Heart left ventricle (tissue), 16 donors: Measurements from ENCODE around the gene ALG9. TPM values are rescaled to one million over a fixed set of nuclear protein-coding genes. Genes with fewer than 3 reads are reported as not detected.

Experiments used
- ATAC-seq, 4 donors: fragments of 200-7000 bp; cut with Tn5 transposase; one replicate each; pipeline ENCODE4 v1.9.1; 2020 to 2022; ENCODE audit warnings: moderate library complexity in 4 of 4, mild to moderate bottlenecking in 3 of 4, moderate number of reproducible peaks in 1 of 4
- DNase-seq, 5 donors: peaks; one replicate each; pipeline ENCODE4 v3.0.0-alpha.2; 2020
- H3K27ac ChIP-seq, 12 donors: fragments of 200-600 bp; sonication (generic) in 4 of 12; one replicate each; pipeline versions ENCODE4 v1.5.0 to v1.8.0; 2016 to 2022; ENCODE audit warnings: mild to moderate bottlenecking in 2 of 12
- H3K27me3 ChIP-seq, 9 donors: fragments of 200-600 bp; sonication (generic) in 2 of 9; one replicate each; pipeline versions ENCODE4 v1.5.1 to v1.8.0; 2016 to 2022; ENCODE audit warnings: mild to moderate bottlenecking in 3 of 9
- H3K36me3 ChIP-seq, 9 donors: fragments of 200-600 bp; sonication (generic) in 2 of 9; one replicate each; pipeline versions ENCODE4 v1.5.0 to v1.8.0; 2018 to 2022; ENCODE audit warnings: mild to moderate bottlenecking in 2 of 9
- H3K4me1 ChIP-seq, 12 donors: fragments of 200-600 bp; sonication (generic) in 4 of 12; one replicate each; pipeline versions ENCODE4 v1.5.0 to v1.8.0; 2016 to 2022; ENCODE audit warnings: mild to moderate bottlenecking in 3 of 12
- H3K4me3 ChIP-seq, 12 donors: fragments of 200-600 bp; sonication (generic) in 4 of 12; one replicate each; pipeline versions ENCODE4 v1.5.0 to v1.8.0; 2017 to 2022; ENCODE audit warnings: mild to moderate bottlenecking in 9 of 12, moderate library complexity in 4 of 12
- H3K9me3 ChIP-seq, 12 donors: fragments of 200-600 bp; sonication (generic) in 4 of 12; one replicate each; pipeline versions ENCODE4 v1.5.0 to v1.8.0; 2016 to 2022; ENCODE audit warnings: mild to moderate bottlenecking in 1 of 12
- POLR2A ChIP-seq, 2 donors: fragments of 450-650 bp; IDR thresholded peaks; one replicate each; pipeline ENCODE4 v1.6.1; 2017; ENCODE audit warnings: antibody characterized with exemption in 2 of 2, mild to moderate bottlenecking in 2 of 2, moderate library complexity in 2 of 2
- WGBS, 4 donors: extraction: QIAGEN DNeasy Blood & Tissue Kit in 2 of 4; methylation state at CpG; one replicate each; pipeline versions ENCODE4 v1.1.5 to v1.1.7; 2013 to 2018; 5-methylcytosine and 5-hydroxymethylcytosine counted together
- intact Hi-C, 10 donors: fragments of 100-400 bp; cut with DNase I; formaldehyde crosslinking; loops; one replicate each; pipeline versions ENCODE4 v1.11.1 to v1.14.2; 2022
- polyA plus RNA-seq, 2 donors: library from polyadenylated mRNA; stranded (reverse); fragments of 200-250 nt; gene quantifications; one replicate each; pipeline ENCODE4 v1.2.3, GENCODE V29; 2013
- total RNA-seq, 9 donors: library from RNA; depleted of rRNA in 2 of 9; stranded (reverse); fragments of >200 nt in 2 of 9; fragmentation: NEBNext Ultra II Directional in 3 of 9; extraction: Animal tissue kit (Norgen Biotek cat#: 25700) in 3 of 9; gene quantifications; one replicate each; pipeline versions ENCODE4 v1.1.0 to v1.2.4, GENCODE V29; 2016 to 2023
- TF ChIP-seq, protein P1 (sequence below), 12 donors: fragments of 200-600 bp; sonication (generic) in 4 of 12; IDR thresholded peaks; one replicate each; pipeline versions ENCODE4 v1.5.0 to v1.8.0; 2018 to 2022; ENCODE audit warnings: antibody characterized with exemption in 12 of 12, mild to moderate bottlenecking in 5 of 12
- donor health status: ischemic (EF 13 %, LVEDD 7.1; RV severe dilation, severe dysfunction).
- donor health status: healthy with polysubstance abuse.
- donor health status: DM: no; HTN: yes; CAD: no.
- donor health status: DM: no; HTN: no; CAD: no.
- donor health status: ischemic (EF 25% LVEDD 6.9; RV normal size, moderate dysfunction).
- donor health status: ischemic (EF 25% LVEDD 5.7; RV mildly dilated, moderate dysfunction).
- donor health status: healthy.
- donor health status: DM: yes; HTN: yes; CAD: no.
- donor health status: ischemic (EF 35%, LVEDD 5.7; RV mildly dilated, moderate dysfunction).
- donor health status: nonischemic (EF 11% LVEDD 7.7; RV severe dilation, severe dysfunction).
- donor health status: DM: yes; HTN: yes; CAD: no.
- donor health status: PGD.
- donor health status: ischemic (EF 29% LVEDD 5.4; RV normal size, mild dysfunction).
- donor health status: nonischemic (EF 23%, LVEDD 6.1; RV moderate dilation, normal function).

Gene ALG9
- total and polyA plus RNA-seq, 11 donors, result 13.5 to 26.5 (median 17.6) TPM

DNA sequence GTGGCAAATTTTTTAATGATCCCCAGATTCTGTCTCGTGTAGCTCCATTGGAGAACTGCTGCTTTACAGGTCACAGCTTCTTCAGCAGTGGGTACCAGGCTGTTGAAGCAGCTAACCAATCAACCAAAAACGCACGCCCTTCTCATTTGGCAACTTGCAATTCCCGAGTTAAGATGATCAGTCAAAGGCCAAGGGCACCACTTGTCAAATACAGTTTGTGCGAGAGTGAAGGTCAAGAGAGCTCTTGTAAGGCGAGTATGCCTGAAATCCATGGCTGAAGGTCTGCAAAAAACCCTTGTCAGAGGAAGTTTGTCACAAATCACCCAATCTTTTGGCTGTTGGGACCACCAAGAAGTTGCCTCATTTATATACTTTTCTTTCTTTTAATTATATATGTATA lies 92.3 kb downstream of the ALG9 start:
- Histone ChIP-seq H3K27ac (no peak overlapping the region), H3K36me3 (peaks cover 0 to 13% (median 0%) of the 10 kb centered on the region in 9 donors), H3K4me3 (no peak overlapping the region), H3K27me3 (no peaks in the 10 kb centered on the region), H3K4me1 (peaks cover 0 to 32% (median 12%) of the 10 kb centered on the region in 12 donors), H3K9me3 (no peaks in the 10 kb centered on the region)
- TF ChIP-seq POLR2A (IDR thresholded peaks at IDR 0.05), result no peak
- TF ChIP-seq, protein P1, sequence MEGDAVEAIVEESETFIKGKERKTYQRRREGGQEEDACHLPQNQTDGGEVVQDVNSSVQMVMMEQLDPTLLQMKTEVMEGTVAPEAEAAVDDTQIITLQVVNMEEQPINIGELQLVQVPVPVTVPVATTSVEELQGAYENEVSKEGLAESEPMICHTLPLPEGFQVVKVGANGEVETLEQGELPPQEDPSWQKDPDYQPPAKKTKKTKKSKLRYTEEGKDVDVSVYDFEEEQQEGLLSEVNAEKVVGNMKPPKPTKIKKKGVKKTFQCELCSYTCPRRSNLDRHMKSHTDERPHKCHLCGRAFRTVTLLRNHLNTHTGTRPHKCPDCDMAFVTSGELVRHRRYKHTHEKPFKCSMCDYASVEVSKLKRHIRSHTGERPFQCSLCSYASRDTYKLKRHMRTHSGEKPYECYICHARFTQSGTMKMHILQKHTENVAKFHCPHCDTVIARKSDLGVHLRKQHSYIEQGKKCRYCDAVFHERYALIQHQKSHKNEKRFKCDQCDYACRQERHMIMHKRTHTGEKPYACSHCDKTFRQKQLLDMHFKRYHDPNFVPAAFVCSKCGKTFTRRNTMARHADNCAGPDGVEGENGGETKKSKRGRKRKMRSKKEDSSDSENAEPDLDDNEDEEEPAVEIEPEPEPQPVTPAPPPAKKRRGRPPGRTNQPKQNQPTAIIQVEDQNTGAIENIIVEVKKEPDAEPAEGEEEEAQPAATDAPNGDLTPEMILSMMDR (IDR thresholded peaks at IDR 0.05), result no peak
- WGBS, 4 donors, result 80 to 89% (median 85%) methylated on average over 6 of the region's 6 CpGs
- ATAC-seq (peak in 2 of 4 donors; percentile 19 to 22), DNase-seq (no peak)
- intact Hi-C loops, result loop anchor here in 8 of 10 donors (2.0 to 10.0 kb wide), 8 partner anchors 53 to 212 kb away; partner anchors contain the start of gene SIK2 (in 3 of the 8)

DNA sequence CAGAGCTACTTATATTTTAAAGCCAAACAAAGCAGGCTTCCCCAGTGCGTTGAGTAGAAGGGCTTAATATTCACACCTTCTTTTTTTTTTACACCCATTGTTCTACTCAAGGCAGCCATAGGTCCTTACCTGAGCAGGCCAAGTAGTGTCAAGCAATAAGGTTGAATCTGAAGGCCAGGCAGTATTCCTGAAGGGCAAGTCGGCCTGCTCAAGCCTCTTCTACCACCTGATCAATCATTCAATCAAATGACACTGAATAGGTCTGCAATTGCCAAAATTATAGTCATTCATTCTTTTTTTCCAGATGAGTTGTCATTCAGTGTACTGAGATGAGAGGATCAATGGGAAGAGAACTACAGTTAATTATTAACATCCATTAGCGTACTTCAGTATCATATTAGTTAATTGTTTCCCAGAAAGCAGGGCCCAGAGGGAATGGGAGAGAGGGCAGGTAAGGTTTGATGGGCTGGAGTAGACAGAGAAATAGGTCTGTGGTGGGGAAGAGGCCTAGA lies 93.3 kb downstream of the ALG9 start:
- Histone ChIP-seq H3K27ac (peak overlapping the region in 1 of 12 donors; percentile 11), H3K4me3 (no peak overlapping the region), H3K27me3 (no peaks in the 10 kb centered on the region), H3K9me3 (no peaks in the 10 kb centered on the region), H3K36me3 (peaks cover 0 to 4% (median 0%) of the 10 kb centered on the region in 9 donors), H3K4me1 (peaks cover 0 to 25% (median 12%) of the 10 kb centered on the region in 12 donors)
- WGBS, 4 donors, result 91 to 93% (median 92%) methylated on average over 3 of the region's 3 CpGs
- intact Hi-C loops, result loop anchor here in 8 of 10 donors (2.0 to 10.0 kb wide), 8 partner anchors 54 to 211 kb away; partner anchors contain the start of gene SIK2 (in 3 of the 8)
- ATAC-seq (no peak), DNase-seq (no peak)
- TF ChIP-seq POLR2A (IDR thresholded peaks at IDR 0.05), result no peak
- TF ChIP-seq, protein P1 (IDR thresholded peaks at IDR 0.05), result no peak

DNA sequence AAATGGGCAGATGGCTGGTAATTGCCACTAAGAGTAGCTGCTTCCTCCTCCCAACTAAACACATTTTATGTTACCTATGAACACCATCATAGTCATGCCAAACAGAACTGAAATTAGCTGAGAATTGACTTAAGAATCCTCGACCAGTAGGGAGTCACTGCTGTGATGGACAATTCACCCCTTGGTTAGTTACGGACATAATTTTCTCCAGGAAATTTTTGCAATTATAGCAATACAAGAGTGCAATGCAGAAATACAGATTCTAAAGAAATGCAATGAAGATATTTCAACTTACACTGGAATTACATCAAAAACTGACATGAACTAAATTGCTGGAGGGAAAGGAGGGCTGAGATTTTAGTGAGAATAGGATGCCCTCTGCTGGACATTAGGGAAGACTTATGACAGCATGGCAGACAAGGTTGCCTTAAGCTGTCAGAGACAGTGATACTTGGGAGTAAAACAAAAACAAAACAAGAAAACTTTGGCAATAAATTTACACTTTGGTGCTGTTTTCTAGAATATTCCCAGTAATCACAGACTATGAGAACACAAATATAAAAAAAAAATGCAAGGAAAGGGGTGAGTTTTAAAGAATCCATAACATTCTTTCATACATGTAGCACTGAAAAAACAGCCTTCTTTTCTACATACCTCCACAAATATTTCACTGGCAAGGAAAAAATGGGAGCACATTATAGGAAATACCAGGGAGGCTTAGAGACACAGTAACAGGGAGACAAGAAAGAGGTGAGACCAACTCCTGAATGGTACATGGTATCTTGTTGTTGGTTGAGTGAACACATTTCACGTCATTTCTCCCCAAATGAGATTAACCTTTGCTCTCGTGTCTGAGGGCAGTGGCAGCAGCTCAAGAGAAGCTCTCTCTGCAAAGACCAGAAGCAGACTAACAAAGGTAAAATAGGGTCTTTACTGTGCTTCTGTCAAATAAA lies 94.0 kb downstream of the ALG9 start:
- WGBS, 4 donors, result 70 to 77% (median 74%) methylated on average over 4 of the region's 4 CpGs
- H3K9me3 ChIP-seq, result no peaks in the 10 kb centered on the region
- peak; percentile 72 to 82 (median 79) for ATAC-seq
- DNase-seq, result peak in 1 of 5 donors; percentile 37
- no peak overlapping the region for H3K4me3 ChIP-seq
- intact Hi-C loops, result loop anchor here in 9 of 10 donors (1.0 to 10.0 kb wide), 13 partner anchors 55 to 213 kb away; partner anchors contain the start of gene SIK2 (in 7 of the 9)
- no peaks in the 10 kb centered on the region for H3K27me3 ChIP-seq
- peaks cover 0 to 17% (median 12%) of the 10 kb centered on the region in 12 donors for H3K4me1 ChIP-seq
- H3K36me3 ChIP-seq, result no peaks in the 10 kb centered on the region
- H3K27ac ChIP-seq, result peak overlapping the region in 1 of 12 donors; percentile 11
- no peak for TF ChIP-seq POLR2A (IDR thresholded peaks at IDR 0.05)
- TF ChIP-seq, protein P1 (IDR thresholded peaks at IDR 0.05), result peak; percentile 60 to 87 (median 84)
